IMR-90 (cell line): ENCODE measurements around the gene MPZ. TPM values are rescaled to one million over a fixed set of nuclear protein-coding genes. Genes with fewer than 3 reads are reported as not detected.

Experiments
- ATAC-seq: fragments of 200-7000 bp; cut with Tn5 transposase; 2 replicates; pipeline ENCODE4 v1.9.1; 2020; ENCODE audit warnings: low read depth, mild to moderate bottlenecking, moderate library complexity
- BruUV-seq: library from RNA; stranded (reverse); fragments of 400-500 nt; replicated peaks from 2 replicates; lab custom pipeline; 2021; lab: Mats Ljungman, UMichigan
- CTCF ChIA-PET: fragments of 300-600 bp; formaldehyde crosslinking; extraction: SDS; loops from one replicate; lab custom pipeline; 2021; ENCODE audit warnings: antibody characterized with exemption; lab: Yijun Ruan, JAX
- POLR2A ChIA-PET: fragments of 300-600 bp; sonication (Branson Sonifier 250); formaldehyde crosslinking; loops from one replicate; lab custom pipeline; 2022; ENCODE audit warnings: antibody characterized with exemption; ENCODE audit not compliant: unreplicated experiment; lab: Charles Lee
- DNase-seq: peaks from one replicate; pipeline ENCODE4 v3.0.0; 2013
- H2AFZ ChIP-seq: replicated peaks from 2 replicates; pipeline ENCODE3; 2013; ENCODE audit warnings: low read length, mild to moderate bottlenecking; ENCODE audit not compliant: poor library complexity
- H2AK5ac ChIP-seq: 2 replicates; pipeline ENCODE4 v1.6.1; 2013; ENCODE audit warnings: low read depth, low read length, inconsistent platforms
- H2AK9ac ChIP-seq: replicated peaks from 2 replicates; pipeline ENCODE3; 2013; ENCODE audit warnings: mild to moderate bottlenecking, low read depth, low read length, moderate library complexity; ENCODE audit not compliant: poor library complexity
- H2BK120ac ChIP-seq: 2 replicates; pipeline ENCODE4 v1.6.1; 2013; ENCODE audit warnings: low read depth, low read length, inconsistent platforms
- H2BK15ac ChIP-seq: 3 replicates; pipeline ENCODE4 v1.6.1; 2013; ENCODE audit warnings: low read depth, low read length, inconsistent platforms
- H2BK20ac ChIP-seq: 2 replicates; pipeline ENCODE4 v1.6.1; 2013; ENCODE audit warnings: low read depth, mild to moderate bottlenecking, inconsistent platforms, low read length, moderate library complexity
- H2BK5ac ChIP-seq: 2 replicates; pipeline ENCODE4 v1.6.1; 2013; ENCODE audit warnings: mild to moderate bottlenecking, low read depth, low read length, inconsistent platforms; ENCODE audit not compliant: poor library complexity, severe bottlenecking
- H3K14ac ChIP-seq: replicated peaks from 2 replicates; pipeline ENCODE4 v1.6.1; 2013; ENCODE audit warnings: low read depth, low read length, inconsistent platforms
- H3K18ac ChIP-seq: 2 replicates; pipeline ENCODE4 v1.6.1; 2013; ENCODE audit warnings: low read depth, low read length, control low read depth
- H3K23ac ChIP-seq: 2 replicates; pipeline ENCODE4 v1.6.1; 2013; ENCODE audit warnings: low read depth, low read length, inconsistent platforms
- H3K27ac ChIP-seq: 2 replicates; pipeline ENCODE4 v1.5.1; 2013; ENCODE audit warnings: mild to moderate bottlenecking, control low read depth, low read length; ENCODE audit not compliant: insufficient read depth
- H3K27me3 ChIP-seq: 2 replicates; pipeline ENCODE4 v1.6.1; 2013; ENCODE audit warnings: low read length; ENCODE audit not compliant: control insufficient read depth, insufficient read depth
- H3K36me3 ChIP-seq: 2 replicates; pipeline ENCODE4 v1.6.1; 2013; ENCODE audit warnings: low read length, mixed read lengths; ENCODE audit not compliant: control insufficient read depth, insufficient read depth
- H3K4ac ChIP-seq: 2 replicates; pipeline ENCODE4 v1.6.1; 2013; ENCODE audit warnings: low read depth, low read length, inconsistent platforms
- H3K4me1 ChIP-seq: 2 replicates; pipeline ENCODE4 v1.6.1; 2013; ENCODE audit warnings: low read length, mixed read lengths; ENCODE audit not compliant: control insufficient read depth, insufficient read depth
- H3K4me2 ChIP-seq: 2 replicates; pipeline ENCODE4 v1.6.1; 2013; ENCODE audit warnings: low read depth, mild to moderate bottlenecking, control low read depth, low read length, moderate library complexity
- H3K4me3 ChIP-seq: 2 replicates; pipeline ENCODE4 v1.5.1; 2013; ENCODE audit warnings: low read depth, mild to moderate bottlenecking, control low read depth, low read length, moderate library complexity; ENCODE audit not compliant: insufficient read depth
- H3K56ac ChIP-seq: 2 replicates; pipeline ENCODE4 v1.6.1; 2013; ENCODE audit warnings: low read length, inconsistent platforms; ENCODE audit not compliant: insufficient read depth; ENCODE audit errors: extremely low read depth
- H3K79me1 ChIP-seq, 2 experiments: 2 replicates each; pipeline ENCODE4 v1.6.1; 2013; ENCODE audit warnings: low read length in 2 of 2, inconsistent platforms in 1 of 2, low read depth in 1 of 2
- H3K9ac ChIP-seq: 2 replicates; pipeline ENCODE4 v1.6.1; 2013; ENCODE audit warnings: low read depth, low read length, control low read depth
- H3K9me1 ChIP-seq: 2 replicates; pipeline ENCODE4 v1.6.1; 2013; ENCODE audit warnings: low read length, inconsistent platforms; ENCODE audit not compliant: insufficient read depth
- H3K9me3 ChIP-seq: 2 replicates; pipeline ENCODE4 v1.6.1; 2013; ENCODE audit warnings: low read length; ENCODE audit not compliant: control insufficient read depth, insufficient read depth
- H4K20me1 ChIP-seq: 2 replicates; pipeline ENCODE4 v1.6.1; 2013; ENCODE audit warnings: low read length, inconsistent platforms; ENCODE audit not compliant: insufficient read depth
- H4K5ac ChIP-seq: 2 replicates; pipeline ENCODE4 v1.6.1; 2013; ENCODE audit warnings: mild to moderate bottlenecking, low read depth, low read length, control low read depth
- H4K8ac ChIP-seq, 2 experiments: 2 replicates each; pipeline ENCODE4 v1.6.1; 2013; ENCODE audit warnings: low read depth in 2 of 2, low read length in 2 of 2, control low read depth in 1 of 2, inconsistent platforms in 1 of 2
- H4K91ac ChIP-seq: 2 replicates; pipeline ENCODE4 v1.6.1; 2013; ENCODE audit warnings: low read depth, low read length, inconsistent platforms; ENCODE audit not compliant: insufficient read depth
- CEBPB ChIP-seq: IDR thresholded peaks from 2 replicates; pipeline ENCODE4 v1.6.1; 2012; ENCODE audit warnings: low read depth, low read length, improper control_type of control experiment
- CHD1 ChIP-seq: IDR thresholded peaks from 2 replicates; pipeline ENCODE4 v1.6.1; 2012; ENCODE audit warnings: low read depth, low read length, improper control_type of control experiment
- FOS ChIP-seq: fragments of 150-350 bp; IDR thresholded peaks from 2 replicates; pipeline ENCODE4 v1.6.1; 2016; ENCODE audit warnings: low read depth, low read length
- MAFK ChIP-seq: IDR thresholded peaks from 2 replicates; pipeline ENCODE4 v1.6.1; 2012; ENCODE audit warnings: low read depth, low read length, improper control_type of control experiment
- NFE2L2 ChIP-seq: fragments of 150-350 bp; IDR thresholded peaks from 2 replicates; pipeline ENCODE4 v1.6.1; 2016; ENCODE audit warnings: low read depth, mild to moderate bottlenecking, low read length
- POLR2A ChIP-seq: IDR thresholded peaks from 2 replicates; pipeline ENCODE4 v1.6.1; 2012; ENCODE audit warnings: mild to moderate bottlenecking, low read depth, low read length
- SMC3 ChIP-seq: fragments of 150-350 bp; IDR thresholded peaks from 2 replicates; pipeline ENCODE4 v1.6.1; 2016; ENCODE audit warnings: low read depth, mild to moderate bottlenecking, antibody characterized with exemption, low read length, moderate library complexity
- whole genome bisulfite sequencing, 2 experiments: methylation state at CpG; one replicate each; pipeline versions ENCODE4 v1.1.5 to v1.1.7; 2013; ENCODE audit warnings: missing lambda C conversion rate in 2 of 2; ENCODE audit not compliant: insufficient read length in 1 of 2; ENCODE audit errors: extremely low coverage in 2 of 2; 5-methylcytosine and 5-hydroxymethylcytosine counted together
- dilution Hi-C: fragments of 300-500 bp; cut with HindIII; formaldehyde crosslinking; loops from one replicate; pipeline ENCODE4 v1.14.3; 2018; ENCODE audit warnings: low sequenced_read_pairs; ENCODE audit not compliant: unreplicated experiment
- in situ Hi-C: fragments of 300-500 bp; cut with MboI; formaldehyde crosslinking; loops from 3 replicates; pipeline ENCODE4 v1.14.3; 2019; ENCODE audit warnings: low sequenced_read_pairs, inconsistent platforms, mixed read lengths
- intact Hi-C: fragments of 100-400 bp; cut with micrococcal nuclease; formaldehyde crosslinking; loops from 2 replicates; pipeline ENCODE4 v1.10.0; 2022
- polyA plus RNA-seq, 3 experiments: library from polyadenylated mRNA; depleted of rRNA; stranded (reverse); fragments of >200 nt; gene quantifications; 2 replicates each; pipeline ENCODE4 v1.2.3, GENCODE V29; 2012; ENCODE audit warnings: low replicate concordance in 1 of 3
- total RNA-seq: library from RNA; depleted of rRNA; stranded (reverse); fragments of >200 nt; gene quantifications from 2 replicates; pipeline ENCODE4 v1.2.3, GENCODE V29; 2012
- TF ChIP-seq, protein P1 (sequence below): fragments of 150-350 bp; IDR thresholded peaks from 2 replicates; pipeline ENCODE4 v1.6.1; 2017; ENCODE audit warnings: mild to moderate bottlenecking, antibody characterized with exemption, low read length, low read depth

MPZ gene
- total and polyA plus RNA-seq, 2 of the 4 experiments (the other 2 are of a cell fraction), result 0.18 to 0.96 TPM

GRCh38 chr1:161259345-161259702, 50.4 kb downstream of the MPZ start:
- whole genome bisulfite sequencing, 2 experiments, result no CpG with 5 or more reads among the region's 6 CpGs
- POLR2A ChIA-PET, result no interaction called here
- no peak overlapping the region for H2BK15ac ChIP-seq
- no peak overlapping the region for H2AK9ac ChIP-seq
- TF ChIP-seq MAFK (no peak), NFE2L2 (no peak), CEBPB (no peak), SMC3 (no peak), FOS (no peak), CHD1 (no peak), POLR2A (no peak)
- TF ChIP-seq, protein P1, sequence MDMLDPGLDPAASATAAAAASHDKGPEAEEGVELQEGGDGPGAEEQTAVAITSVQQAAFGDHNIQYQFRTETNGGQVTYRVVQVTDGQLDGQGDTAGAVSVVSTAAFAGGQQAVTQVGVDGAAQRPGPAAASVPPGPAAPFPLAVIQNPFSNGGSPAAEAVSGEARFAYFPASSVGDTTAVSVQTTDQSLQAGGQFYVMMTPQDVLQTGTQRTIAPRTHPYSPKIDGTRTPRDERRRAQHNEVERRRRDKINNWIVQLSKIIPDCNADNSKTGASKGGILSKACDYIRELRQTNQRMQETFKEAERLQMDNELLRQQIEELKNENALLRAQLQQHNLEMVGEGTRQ, result no peak
- H2BK5ac ChIP-seq, result no peak overlapping the region
- no peaks in the 10 kb centered on the region for H3K4me1 ChIP-seq
- dilution Hi-C loops (no loop called here), intact Hi-C loops (no loop called here), in situ Hi-C loops (no loop called here)
- no TSS peak for BruUV-seq
- no peak overlapping the region for H2AFZ ChIP-seq
- H3K27me3 ChIP-seq, result peaks cover 36% of the 10 kb centered on the region
- H3K79me1 ChIP-seq, result no peaks in the 10 kb centered on the region
- no peak overlapping the region for H4K5ac ChIP-seq
- ATAC-seq, result no peak
- H3K4ac ChIP-seq, result no peak overlapping the region
- no peaks in the 10 kb centered on the region for H4K20me1 ChIP-seq
- H3K9me1 ChIP-seq, result no peaks in the 10 kb centered on the region
- DNase-seq, result no peak
- no peak overlapping the region for H2BK120ac ChIP-seq
- no peak overlapping the region for H3K4me2 ChIP-seq
- H3K36me3 ChIP-seq, result no peaks in the 10 kb centered on the region
- H2AK5ac ChIP-seq, result no peak overlapping the region
- no peak overlapping the region for H2BK20ac ChIP-seq
- no peak overlapping the region for H3K9ac ChIP-seq
- no peak overlapping the region for H3K18ac ChIP-seq
- no peak overlapping the region for H3K4me3 ChIP-seq
- no peak overlapping the region for H4K91ac ChIP-seq
- H3K14ac ChIP-seq, result no peak overlapping the region
- peaks cover 11% of the 10 kb centered on the region for H3K9me3 ChIP-seq
- no peak overlapping the region for H4K8ac ChIP-seq
- no peak overlapping the region for H3K23ac ChIP-seq
- no peak overlapping the region for H3K56ac ChIP-seq
- CTCF ChIA-PET, result no interaction called here
- no peak overlapping the region for H3K27ac ChIP-seq
